Stimulated activated naive CD8-positive, alpha-beta T cell treated with anti-CD3 and anti-CD28 coated beads, Interleukin-15, Interleukin-2, amounts not matched to agents 100 ng/mL and 50 ng/mL, for 24 hours (primary cell): Measurements from ENCODE around the gene DACT2.
"Not testable (repeated sequence)": the region's sequence is repeated elsewhere in the genome, so short reads cannot be mapped to it uniquely, and the experiment has no call there.

ENCODE experiments used
- H3K27ac Mint-ChIP-seq: one replicate; pipeline ENCODE4 v1.8.0; 2021; ENCODE audit warnings: mild to moderate bottlenecking, mixed read lengths
- H3K27me3 Mint-ChIP-seq: one replicate; pipeline ENCODE4 v1.8.0; 2021; ENCODE audit warnings: mixed read lengths
- H3K36me3 Mint-ChIP-seq: one replicate; pipeline ENCODE4 v1.8.0; 2021; ENCODE audit warnings: low read depth, mixed read lengths
- H3K4me1 Mint-ChIP-seq: one replicate; pipeline ENCODE4 v1.8.0; 2021; ENCODE audit warnings: low read depth, mixed read lengths
- H3K4me3 Mint-ChIP-seq: one replicate; pipeline ENCODE4 v1.8.0; 2021; ENCODE audit warnings: mild to moderate bottlenecking, mixed read lengths
- H3K9me3 Mint-ChIP-seq: one replicate; pipeline ENCODE4 v1.8.0; 2021; ENCODE audit warnings: mixed read lengths

The DACT2 gene

GRCh38 chr6:168291450-168291849 is 28.1 kb downstream of the DACT2 start:
- Mint-ChIP-seq H3K9me3 (peaks cover 4% of the 10 kb centered on the region), H3K36me3 (no peaks in the 10 kb centered on the region), H3K27ac (no peak overlapping the region), H3K27me3 (peaks cover 13% of the 10 kb centered on the region), H3K4me3 (no peak overlapping the region), H3K4me1 (peaks cover 15% of the 10 kb centered on the region)

GRCh38 chr6:168290095-168290494 is 29.5 kb downstream of the DACT2 start:
- H3K4me1 Mint-ChIP-seq: peaks cover 15% of the 10 kb centered on the region

GRCh38 chr6:168289571-168289962 is 30.0 kb downstream of the DACT2 start:
- Mint-ChIP-seq H3K9me3 (peaks cover 8% of the 10 kb centered on the region), H3K4me1 (peaks cover 15% of the 10 kb centered on the region), H3K27me3 (peaks cover 13% of the 10 kb centered on the region), H3K36me3 (no peaks in the 10 kb centered on the region), H3K4me3 (no peak overlapping the region), H3K27ac (no peak overlapping the region)

More at GRCh38 chr6:168290095-168290494, 29.5 kb downstream of the DACT2 start:
- Mint-ChIP-seq H3K9me3 (peaks cover 4% of the 10 kb centered on the region), H3K36me3 (no peaks in the 10 kb centered on the region), H3K27me3 (peaks cover 9% of the 10 kb centered on the region), H3K4me3 (no peak overlapping the region), H3K27ac (no peak overlapping the region)

- Mint-ChIP-seq H3K27me3 (peaks cover 15% of the 10 kb centered on the region), H3K9me3 (peaks cover 8% of the 10 kb centered on the region), H3K36me3 (no peaks in the 10 kb centered on the region), H3K4me3 (no peak overlapping the region), H3K4me1 (peaks cover 15% of the 10 kb centered on the region), H3K27ac (no peak overlapping the region)
Observed at GRCh38 chr6:168288781-168289570, 30.6 kb downstream of the DACT2 start.

GRCh38 chr6:168287460-168287859 is 32.1 kb downstream of the DACT2 start:
- not testable (repeated sequence) for H3K27ac Mint-ChIP-seq, H3K36me3 Mint-ChIP-seq, H3K9me3 Mint-ChIP-seq, H3K4me3 Mint-ChIP-seq
- H3K4me1 Mint-ChIP-seq: peaks cover 15% of the 10 kb centered on the region
- peaks cover 15% of the 10 kb centered on the region for H3K27me3 Mint-ChIP-seq

- not testable (repeated sequence) for H3K4me3 Mint-ChIP-seq, H3K27ac Mint-ChIP-seq, H3K9me3 Mint-ChIP-seq, H3K36me3 Mint-ChIP-seq
- H3K27me3 Mint-ChIP-seq: peaks cover 15% of the 10 kb centered on the region
- peaks cover 15% of the 10 kb centered on the region for H3K4me1 Mint-ChIP-seq
Observed at GRCh38 chr6:168286771-168287446, 32.7 kb downstream of the DACT2 start.

- Mint-ChIP-seq H3K27me3 (peaks cover 15% of the 10 kb centered on the region), H3K4me1 (peaks cover 15% of the 10 kb centered on the region), H3K27ac (no peak overlapping the region), H3K9me3 (peaks cover 8% of the 10 kb centered on the region), H3K4me3 (no peak overlapping the region), H3K36me3 (no peaks in the 10 kb centered on the region)
Observed at GRCh38 chr6:168286116-168286515, 33.5 kb downstream of the DACT2 start.

- no peaks in the 10 kb centered on the region for H3K36me3 Mint-ChIP-seq
- no peak overlapping the region for H3K27ac Mint-ChIP-seq
- peaks cover 15% of the 10 kb centered on the region for H3K27me3 Mint-ChIP-seq
- H3K9me3 Mint-ChIP-seq: peaks cover 8% of the 10 kb centered on the region
- H3K4me1 Mint-ChIP-seq: peaks cover 15% of the 10 kb centered on the region
- H3K4me3 Mint-ChIP-seq: no peak overlapping the region
Observed at GRCh38 chr6:168285456-168285855, 34.1 kb downstream of the DACT2 start.

GRCh38 chr6:168284187-168284586 is 35.4 kb downstream of the DACT2 start:
- Mint-ChIP-seq H3K27ac (no peak overlapping the region), H3K4me1 (peaks cover 15% of the 10 kb centered on the region), H3K27me3 (peaks cover 15% of the 10 kb centered on the region), H3K9me3 (peaks cover 8% of the 10 kb centered on the region), H3K4me3 (no peak overlapping the region), H3K36me3 (no peaks in the 10 kb centered on the region)

- H3K4me1 Mint-ChIP-seq: peaks cover 15% of the 10 kb centered on the region
- H3K27ac Mint-ChIP-seq: no peak overlapping the region
- peaks cover 8% of the 10 kb centered on the region for H3K9me3 Mint-ChIP-seq
- peaks cover 15% of the 10 kb centered on the region for H3K27me3 Mint-ChIP-seq
- H3K36me3 Mint-ChIP-seq: no peaks in the 10 kb centered on the region
- H3K4me3 Mint-ChIP-seq: no peak overlapping the region
Observed at GRCh38 chr6:168283686-168284025, 35.9 kb downstream of the DACT2 start.

GRCh38 chr6:168282985-168283685 is 36.4 kb downstream of the DACT2 start:
- Mint-ChIP-seq H3K4me1 (peaks cover 12% of the 10 kb centered on the region), H3K4me3 (no peak overlapping the region), H3K27me3 (peaks cover 11% of the 10 kb centered on the region), H3K36me3 (no peaks in the 10 kb centered on the region), H3K27ac (no peak overlapping the region), H3K9me3 (peaks cover 4% of the 10 kb centered on the region)

GRCh38 chr6:168281826-168282225 is 37.8 kb downstream of the DACT2 start:
- Mint-ChIP-seq H3K27ac (no peak overlapping the region), H3K36me3 (no peaks in the 10 kb centered on the region), H3K27me3 (peaks cover 6% of the 10 kb centered on the region), H3K9me3 (peaks cover 4% of the 10 kb centered on the region), H3K4me1 (peaks cover 2% of the 10 kb centered on the region), H3K4me3 (no peak overlapping the region)

- not testable (repeated sequence) for H3K27me3 Mint-ChIP-seq, H3K4me3 Mint-ChIP-seq, H3K9me3 Mint-ChIP-seq, H3K27ac Mint-ChIP-seq, H3K4me1 Mint-ChIP-seq, H3K36me3 Mint-ChIP-seq
Observed at GRCh38 chr6:168281314-168281713, 38.3 kb downstream of the DACT2 start.

GRCh38 chr6:168280899-168281245 is 38.7 kb downstream of the DACT2 start:
- Mint-ChIP-seq H3K36me3 (no peaks in the 10 kb centered on the region), H3K27me3 (peaks cover 6% of the 10 kb centered on the region), H3K9me3 (peaks cover 4% of the 10 kb centered on the region), H3K27ac (no peak overlapping the region), H3K4me3 (no peak overlapping the region), H3K4me1 (no peaks in the 10 kb centered on the region)
